Omental fat pad (tissue), 4 donors: ENCODE data around the gene RACGAP1. TPM values are rescaled to one million over a fixed set of nuclear protein-coding genes. Genes with fewer than 3 reads are reported as not detected.

ENCODE experiments used
- ATAC-seq: fragments of 150-250 bp; one replicate; pipeline ENCODE4 v1.9.1; 2016; ENCODE audit warnings: mild to moderate bottlenecking, moderate library complexity; ENCODE audit not compliant: low FRiP score
- DNase-seq: peaks from one replicate; pipeline ENCODE4 v3.0.0-alpha.2; 2019; ENCODE audit warnings: low spot score
- total RNA-seq, 4 donors: library from RNA; depleted of rRNA; stranded (reverse); fragments of >200 nt; gene quantifications; one replicate each; pipeline ENCODE4 v1.1.0, GENCODE V29; 2016
- TF ChIP-seq, protein P1 (sequence below), 3 donors: fragments of 450-650 bp; IDR thresholded peaks; one replicate each; pipeline ENCODE4 v1.5.1; 2016 to 2017; ENCODE audit warnings: antibody characterized with exemption in 3 of 3, mild to moderate bottlenecking in 3 of 3, moderate library complexity in 2 of 3

Gene RACGAP1
- total RNA-seq, 4 donors from 2014 or later, result 5.2 to 15.3 (median 8.5) TPM

GRCh38 chr12:49942921-49943624 lies 82.2 kb downstream of the RACGAP1 start:
- ATAC-seq (no peak), DNase-seq (no peak)
- TF ChIP-seq, protein P1, sequence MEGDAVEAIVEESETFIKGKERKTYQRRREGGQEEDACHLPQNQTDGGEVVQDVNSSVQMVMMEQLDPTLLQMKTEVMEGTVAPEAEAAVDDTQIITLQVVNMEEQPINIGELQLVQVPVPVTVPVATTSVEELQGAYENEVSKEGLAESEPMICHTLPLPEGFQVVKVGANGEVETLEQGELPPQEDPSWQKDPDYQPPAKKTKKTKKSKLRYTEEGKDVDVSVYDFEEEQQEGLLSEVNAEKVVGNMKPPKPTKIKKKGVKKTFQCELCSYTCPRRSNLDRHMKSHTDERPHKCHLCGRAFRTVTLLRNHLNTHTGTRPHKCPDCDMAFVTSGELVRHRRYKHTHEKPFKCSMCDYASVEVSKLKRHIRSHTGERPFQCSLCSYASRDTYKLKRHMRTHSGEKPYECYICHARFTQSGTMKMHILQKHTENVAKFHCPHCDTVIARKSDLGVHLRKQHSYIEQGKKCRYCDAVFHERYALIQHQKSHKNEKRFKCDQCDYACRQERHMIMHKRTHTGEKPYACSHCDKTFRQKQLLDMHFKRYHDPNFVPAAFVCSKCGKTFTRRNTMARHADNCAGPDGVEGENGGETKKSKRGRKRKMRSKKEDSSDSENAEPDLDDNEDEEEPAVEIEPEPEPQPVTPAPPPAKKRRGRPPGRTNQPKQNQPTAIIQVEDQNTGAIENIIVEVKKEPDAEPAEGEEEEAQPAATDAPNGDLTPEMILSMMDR (IDR thresholded peaks at IDR 0.05), result no peak

- TF ChIP-seq, protein P1 (IDR thresholded peaks at IDR 0.05), result no peak
Measured at GRCh38 chr12:49942512-49942893, 82.8 kb downstream of the RACGAP1 start.

DNA sequence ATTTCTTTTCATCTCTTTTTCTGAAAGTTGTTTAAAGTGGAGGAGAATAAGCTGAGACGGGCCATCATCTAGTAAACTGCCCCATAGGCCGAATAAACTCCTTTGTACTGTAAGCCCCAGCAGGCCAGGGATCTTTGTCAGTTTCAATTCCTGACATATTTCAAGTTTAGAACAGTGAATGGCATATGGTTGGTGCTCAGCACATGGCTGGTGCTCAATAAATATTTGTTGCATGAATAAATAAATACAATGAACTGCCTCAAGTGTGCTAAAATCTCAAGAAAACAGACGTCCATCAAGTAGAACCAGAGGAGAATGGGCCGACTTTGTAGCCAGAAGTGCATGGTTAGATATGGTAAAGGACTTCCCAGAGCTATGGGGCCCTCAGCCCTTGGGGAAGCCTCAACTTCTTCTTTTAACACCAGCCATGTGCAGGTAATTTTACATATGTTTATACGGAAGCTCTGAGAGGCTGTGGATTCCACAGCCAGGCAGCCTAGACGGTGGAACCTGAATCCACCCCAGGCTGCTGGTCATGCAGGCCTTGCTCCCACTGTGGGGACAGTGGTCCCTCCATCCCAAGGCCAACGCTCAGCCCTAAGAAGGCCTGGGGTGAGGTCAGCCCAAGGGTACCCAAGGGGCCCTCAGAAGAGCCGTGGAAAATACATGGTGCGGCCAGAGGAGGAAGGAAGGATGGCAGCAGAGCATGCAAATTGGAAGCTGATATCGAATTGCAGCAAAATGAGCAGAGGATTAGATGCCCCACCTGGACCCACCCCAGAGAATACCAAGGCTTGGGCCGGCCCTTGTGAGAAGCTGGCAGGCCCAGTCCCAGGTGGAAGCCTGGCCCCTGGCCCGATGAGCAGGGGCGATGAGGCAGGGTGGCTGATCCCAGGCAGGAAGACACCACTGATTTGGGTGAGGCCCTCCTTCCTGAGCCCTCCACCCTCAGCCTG lies 83.5 kb downstream of the RACGAP1 start:
- TF ChIP-seq, protein P1 (IDR thresholded peaks at IDR 0.05), result no peak
- ATAC-seq (no peak), DNase-seq (no peak)

More at GRCh38 chr12:49942512-49942893, 82.8 kb downstream of the RACGAP1 start:
- no peak for DNase-seq
- no peak for ATAC-seq

DNA sequence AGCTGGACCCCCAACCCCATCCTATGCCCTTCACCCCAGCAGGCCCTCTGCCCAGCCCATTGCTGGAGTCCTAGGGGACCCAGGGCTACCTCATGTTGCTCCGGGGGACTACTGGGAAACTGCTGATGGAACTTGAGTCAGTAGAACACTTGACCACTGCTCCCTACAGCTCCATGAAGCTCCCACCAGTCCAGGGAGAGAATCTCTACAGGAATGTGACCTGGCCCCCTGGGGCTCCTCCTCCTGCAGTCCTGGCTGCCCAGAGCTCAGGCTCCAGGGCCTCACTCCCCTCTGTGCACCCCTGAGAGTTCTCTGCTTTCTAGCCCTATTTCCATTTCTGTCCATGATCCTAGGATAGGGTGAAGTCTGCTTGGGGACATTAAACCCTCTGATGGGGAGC lies 85.6 kb downstream of the RACGAP1 start:
- no peak for ATAC-seq
- no peak for DNase-seq
- TF ChIP-seq, protein P1 (IDR thresholded peaks at IDR 0.05), result no peak

- ATAC-seq (no peak), DNase-seq (no peak)
- TF ChIP-seq, protein P1 (IDR thresholded peaks at IDR 0.05), result no peak
Measured at GRCh38 chr12:49939307-49939706, 86.0 kb downstream of the RACGAP1 start.

Other genes with a start within 250 kb of the RACGAP1 start
- gene NCKAP5L, start 197.1 kb downstream of the RACGAP1 start, total RNA-seq, result 10 to 100 TPM; 14.2 to 20.3 (median 17.6) TPM
- gene BCDIN3D, start 182.4 kb downstream of the RACGAP1 start, total RNA-seq, result 1 to 10 TPM; 1.9 to 3.5 (median 2.8) TPM
- gene FAIM2, start 121.6 kb downstream of the RACGAP1 start, total RNA-seq, result 1 to 10 TPM in 3 of 4 donors, under 1 TPM in 1; 0.36 to 6.1 (median 3.1) TPM
- not detected for gene AQP2, start 74.8 kb downstream of the RACGAP1 start, total RNA-seq
- gene AQP5, start 63.6 kb downstream of the RACGAP1 start, total RNA-seq, result not detected
- under 1 TPM in 1 of 4 donors, not detected in 3; 0.56 TPM for gene AQP6, start 52.5 kb downstream of the RACGAP1 start, total RNA-seq
- 1 to 10 TPM in 3 of 4 donors, under 1 TPM in 1; 0.69 to 3.8 (median 1.4) TPM for gene ASIC1, start 32.1 kb upstream of the RACGAP1 start, total RNA-seq
- gene SMARCD1, start 59.8 kb upstream of the RACGAP1 start, total RNA-seq, result 10 to 100 TPM; 47.7 to 80.8 (median 57.3) TPM
- 1,000 to 10,000 TPM in 3 of 4 donors, 100 to 1,000 TPM in 1; 689 to 2,989 (median 2,080) TPM for gene GPD1, start 78.5 kb upstream of the RACGAP1 start, total RNA-seq
- 100 to 1,000 TPM in 1 of 4 donors, 10 to 100 TPM in 3; 67.3 to 125 (median 88.1) TPM for gene COX14, start 86.7 kb upstream of the RACGAP1 start, total RNA-seq
- gene CERS5, start 141.9 kb upstream of the RACGAP1 start, total RNA-seq, result 10 to 100 TPM; 20.0 to 27.6 (median 24.6) TPM